ENCODE measurements around the gene EYA4.

- TF ChIP-seq CTCF (IDR thresholded peaks at IDR 0.05) (no peak), ZNF121 (CRISPR knock-in tag; IDR thresholded peaks at IDR 0.05) (no peak), FOXJ3 (CRISPR knock-in tag; IDR thresholded peaks at IDR 0.05; ENCODE audit: borderline replicate concordance) (no peak), ZBTB43 (CRISPR knock-in tag; IDR thresholded peaks at IDR 0.05) (no peak), KAT7 (CRISPR knock-in tag; IDR thresholded peaks at IDR 0.05; ENCODE audit: borderline replicate concordance) (no peak), SOX15 (CRISPR knock-in tag; IDR thresholded peaks at IDR 0.05) (no peak), USF1 (CRISPR knock-in tag; IDR thresholded peaks at IDR 0.05) (no peak), ZNF512 (CRISPR knock-in tag; IDR thresholded peaks at IDR 0.05; ENCODE audit: borderline replicate concordance) (no peak), ZNF532 (CRISPR knock-in tag; IDR thresholded peaks at IDR 0.05; ENCODE audit: borderline replicate concordance) (no peak), CREB1 (CRISPR knock-in tag; IDR thresholded peaks at IDR 0.05) (no peak), CREM (CRISPR knock-in tag; IDR thresholded peaks at IDR 0.05) (no peak), TEAD4 (CRISPR knock-in tag; IDR thresholded peaks at IDR 0.05) (no peak)
Measured at GRCh38 chr6:133251688-133252087, 10.5 kb downstream of the EYA4 start.
